ENCODE results near the gene SULT1C3. TPM values are rescaled to one million over a fixed set of nuclear protein-coding genes. Genes with fewer than 3 reads are reported as not detected.

Gene SULT1C3
- polyA plus RNA-seq, 3 donors: not detected

GRCh38 chr2:108287169-108287568, 47.4 kb downstream of the SULT1C3 start:
- DNase-seq (ENCODE audit: extremely low read depth in 1 of 11, low read depth in 9 of 11, low spot score in 4 of 11): no peak

DNA sequence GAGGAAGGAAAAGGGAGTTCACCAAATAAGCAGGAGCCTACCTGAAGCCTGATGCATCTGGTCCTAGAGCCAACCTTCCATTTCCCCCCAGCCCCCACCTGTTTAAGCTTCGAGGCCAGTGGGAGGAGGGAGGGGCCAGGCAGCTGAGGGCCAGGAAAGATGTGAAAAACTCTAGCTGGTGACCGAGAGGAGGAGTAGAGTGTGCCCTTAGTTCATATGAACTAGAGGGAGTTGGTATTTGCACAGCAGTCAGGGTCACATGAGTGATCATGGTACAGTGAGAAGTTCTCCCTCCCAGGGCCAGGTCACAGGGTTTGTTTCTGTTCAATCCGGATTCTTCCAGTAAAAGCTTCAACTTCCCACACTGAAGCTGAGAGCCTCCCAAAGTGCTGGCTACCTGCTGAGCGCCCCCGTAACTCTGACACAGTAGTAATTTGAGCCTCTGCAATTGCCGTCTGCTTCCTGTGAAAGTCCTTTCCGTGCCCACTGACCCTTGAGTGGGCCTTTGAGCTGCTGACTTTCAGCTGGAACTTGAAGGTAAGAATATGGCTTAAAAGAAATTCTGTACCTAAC, 48.9 kb downstream of the SULT1C3 start, which contains the start of gene SULT1C2:
Gene SULT1C2 (plus strand): TSS at position 362 of the 573 bp plus-strand sequence. CDS start 4,773 bp downstream, outside the sequence.
- DNase-seq (ENCODE audit: extremely low read depth in 1 of 11, low read depth in 9 of 11, low spot score in 4 of 11): peak; percentile 55 to 91 (median 81)

DNA sequence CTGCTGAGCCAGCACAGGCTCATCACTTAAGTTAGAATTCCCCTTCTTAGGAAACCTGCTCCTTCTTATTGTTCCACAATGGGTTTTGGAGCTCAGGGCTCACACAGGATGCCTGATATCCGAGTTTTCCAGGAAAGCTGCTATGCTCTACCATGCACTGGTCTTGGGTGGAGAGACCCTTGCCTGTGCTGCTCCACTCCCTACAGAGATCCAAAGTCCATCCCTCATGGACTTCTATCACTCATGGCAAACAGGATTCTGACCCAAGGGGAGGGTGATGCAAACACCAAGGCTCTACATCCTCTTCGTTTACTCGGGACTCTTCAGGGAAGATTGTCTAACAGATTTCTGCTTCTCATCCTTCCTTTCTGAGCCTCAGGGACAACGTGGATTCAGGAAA, 54.1 kb downstream of the SULT1C3 start:
- no peak for DNase-seq (ENCODE audit: extremely low read depth in 1 of 11, low read depth in 9 of 11, low spot score in 4 of 11)

GRCh38 chr2:108297436-108298141, 57.8 kb downstream of the SULT1C3 start:
- no peak for DNase-seq (ENCODE audit: extremely low read depth in 1 of 11, low read depth in 9 of 11, low spot score in 4 of 11)

DNA sequence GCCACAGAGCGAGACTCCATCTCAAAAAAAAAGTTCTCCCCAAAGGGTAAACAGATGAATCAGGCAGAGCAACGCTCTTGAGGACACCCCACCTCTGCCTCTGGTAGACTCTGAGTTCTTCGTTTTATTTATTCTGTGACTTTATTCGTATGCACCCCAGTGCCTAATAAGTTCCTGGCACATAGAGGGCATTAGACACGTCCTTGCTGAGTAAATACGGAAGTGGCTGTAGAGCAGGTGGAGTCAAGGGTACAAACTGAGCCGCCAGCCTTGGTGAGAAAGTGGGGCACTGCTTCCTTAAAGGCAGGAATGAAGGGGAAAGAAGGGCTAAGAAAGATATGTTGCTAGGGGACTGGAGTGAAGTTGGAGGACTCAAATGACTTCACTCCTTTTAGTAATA, 61.8 kb downstream of the SULT1C3 start:
- DNase-seq (ENCODE audit: extremely low read depth in 1 of 11, low read depth in 9 of 11, low spot score in 4 of 11): no peak

DNA sequence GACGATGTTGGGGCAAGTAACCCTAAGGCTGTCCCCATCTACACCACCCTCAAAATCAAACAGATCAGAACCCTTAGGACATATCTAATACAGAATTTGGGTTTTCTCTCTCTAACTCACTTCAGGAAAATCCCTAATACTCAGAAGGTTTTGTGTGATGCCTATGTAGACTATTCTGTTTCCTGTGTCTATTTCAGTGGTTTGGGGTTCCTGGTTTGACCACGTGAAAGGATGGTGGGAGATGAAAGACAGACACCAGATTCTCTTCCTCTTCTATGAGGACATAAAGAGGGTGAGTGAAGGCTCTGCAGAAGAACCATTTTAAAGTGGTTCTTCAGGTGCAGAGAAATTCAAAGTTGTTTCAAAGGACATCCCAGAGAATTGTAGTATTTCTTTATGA, 65.2 kb downstream of the SULT1C3 start:
- no peak for DNase-seq (ENCODE audit: extremely low read depth in 1 of 11, low read depth in 9 of 11, low spot score in 4 of 11)

DNA sequence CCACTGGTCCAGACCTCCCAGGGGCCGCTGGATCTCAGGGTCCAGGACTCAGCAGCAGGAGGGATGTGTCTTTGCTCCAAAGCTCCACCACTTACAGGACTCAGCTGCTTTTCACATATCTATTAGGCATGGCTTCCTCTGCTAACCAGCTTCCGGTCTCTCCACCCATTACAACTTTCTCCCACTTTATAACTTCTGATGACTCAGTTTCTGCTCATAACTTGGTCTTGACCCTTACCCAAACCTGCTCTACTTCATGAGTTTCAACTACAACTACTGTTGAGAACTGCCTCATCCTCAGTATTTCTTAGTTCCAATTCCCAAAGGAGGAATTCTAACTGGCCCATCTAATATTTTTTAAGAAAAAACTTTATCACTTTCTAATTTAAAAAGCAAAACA, 66.1 kb downstream of the SULT1C3 start:
- DNase-seq (ENCODE audit: extremely low read depth in 1 of 11, low read depth in 9 of 11, low spot score in 4 of 11): no peak

DNA sequence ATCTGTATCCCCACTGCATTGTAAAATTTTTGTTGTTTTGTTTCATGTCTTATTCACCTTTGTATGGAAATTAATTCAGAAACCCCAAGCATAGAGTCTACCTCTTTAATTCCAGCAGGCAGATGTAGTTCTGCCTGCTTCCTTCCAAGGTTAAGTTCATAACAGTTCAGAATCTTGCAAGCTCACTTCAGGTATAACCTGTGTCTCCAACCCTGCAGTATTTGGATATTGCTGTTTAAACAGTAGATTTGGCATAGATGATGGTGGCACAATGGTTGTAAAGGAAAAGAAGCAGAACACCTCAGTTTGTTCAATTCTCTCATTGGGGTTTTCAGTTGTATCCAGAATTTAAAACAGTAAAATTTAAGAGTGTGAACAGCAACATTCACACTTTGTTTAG, 70.1 kb downstream of the SULT1C3 start:
- no peak for DNase-seq (ENCODE audit: extremely low read depth in 1 of 11, low read depth in 9 of 11, low spot score in 4 of 11)

Other genes with a start within 250 kb of the SULT1C3 start
- 100 to 1,000 TPM in 1 of 3 donors, 10 to 100 TPM in 2; 43.6 to 113 (median 54.9) TPM for gene SULT1C2, start 48.9 kb downstream of the SULT1C3 start, polyA plus RNA-seq (ENCODE audit: insufficient read length in 3 of 3)
- 10 to 100 TPM; 39.8 to 65.9 (median 48.5) TPM for gene SULT1C4, start 138.0 kb downstream of the SULT1C3 start, polyA plus RNA-seq (ENCODE audit: insufficient read length in 3 of 3)
- gene GCC2, start 209.2 kb downstream of the SULT1C3 start, polyA plus RNA-seq (ENCODE audit: insufficient read length in 3 of 3): 10 to 100 TPM; 46.8 to 79.0 (median 58.1) TPM

Measured in renal cortex interstitium (tissue), 11 donors.